HG03558 (cell line): ENCODE measurements around the gene CNTN2.

ENCODE experiments used
- ATAC-seq: cut with Tn5 transposase; IDR thresholded peaks from one replicate; pipeline ENCODE4 v1.9.1; 2021; ENCODE audit warnings: moderate number of reproducible peaks; ENCODE audit not compliant: unreplicated experiment; ENCODE audit errors: extremely low read depth

CNTN2 gene

GRCh38 chr1:205042911-205043806 is at the start of gene CNTN2:
TSS of gene CNTN2 (plus strand) at chr1:205043212. CDS start at chr1:205053186, 9,974 bp downstream.
- ATAC-seq = no peak

GRCh38 chr1:204994086-204994862 is 48.7 kb upstream of the CNTN2 start:
- ATAC-seq = no peak

- ATAC-seq = no peak
These were observed 46.0 kb upstream of the CNTN2 start for GRCh38 chr1:204996981-204997380.

GRCh38 chr1:204997591-204998355 is 45.2 kb upstream of the CNTN2 start:
- no peak for ATAC-seq

- no peak for ATAC-seq
These were observed 41.9 kb upstream of the CNTN2 start for GRCh38 chr1:205001162-205001561.

GRCh38 chr1:205002705-205003104 is 40.3 kb upstream of the CNTN2 start:
- no peak for ATAC-seq

- ATAC-seq = no peak
These were observed 39.5 kb upstream of the CNTN2 start for GRCh38 chr1:205003358-205004131.

GRCh38 chr1:205004351-205004750 is 38.7 kb upstream of the CNTN2 start:
- no peak for ATAC-seq

- no peak for ATAC-seq
These were observed 34.1 kb upstream of the CNTN2 start for GRCh38 chr1:205008896-205009295.

GRCh38 chr1:205009670-205010069 is 33.3 kb upstream of the CNTN2 start:
- no peak for ATAC-seq

- no peak for ATAC-seq
These were observed 30.4 kb upstream of the CNTN2 start for GRCh38 chr1:205012391-205013140.

GRCh38 chr1:205013683-205014367 is 29.2 kb upstream of the CNTN2 start:
- no peak for ATAC-seq

GRCh38 chr1:205014783-205015182 is 28.2 kb upstream of the CNTN2 start:
- no peak for ATAC-seq

- no peak for ATAC-seq
These were observed 27.8 kb upstream of the CNTN2 start for GRCh38 chr1:205015241-205015640.

GRCh38 chr1:205016075-205016474 is 26.9 kb upstream of the CNTN2 start:
- ATAC-seq = no peak

GRCh38 chr1:205016584-205016983 is 26.4 kb upstream of the CNTN2 start:
- ATAC-seq = no peak

GRCh38 chr1:205017001-205017400 is 26.0 kb upstream of the CNTN2 start:
- ATAC-seq = no peak

- ATAC-seq = no peak
These were observed 25.2 kb upstream of the CNTN2 start for GRCh38 chr1:205017766-205018165.

GRCh38 chr1:205018381-205018780 is 24.6 kb upstream of the CNTN2 start:
- ATAC-seq = no peak
